SK-N-SH treated with all-trans-retinoic acid at 6 μM for 48 hours (cell line): ENCODE measurements around the gene ACKR2.

ENCODE experiments used
- ATAC-seq: fragments of 200-7000 bp; cut with Tn5 transposase; 3 replicates; pipeline ENCODE4 v1.9.1; 2020; ENCODE audit warnings: mild to moderate bottlenecking, moderate library complexity
- ARNTL ChIP-seq: fragments of 450-650 bp; formaldehyde crosslinking; IDR thresholded peaks from 2 replicates; pipeline ENCODE4 v1.5.0; 2020; ENCODE audit warnings: low read depth, mild to moderate bottlenecking, moderate library complexity, borderline replicate concordance
- BACH2 ChIP-seq: fragments of 250-450 bp; sonication (Bioruptor Pico); IDR thresholded peaks from 2 replicates; pipeline ENCODE4 v1.9.0; 2021; ENCODE audit warnings: mild to moderate bottlenecking, borderline replicate concordance
- ESRRG ChIP-seq: fragments of 250-450 bp; sonication (Bioruptor Pico); IDR thresholded peaks from 2 replicates; pipeline ENCODE4 v1.6.1; 2021; ENCODE audit warnings: mild to moderate bottlenecking
- GLIS3 ChIP-seq: fragments of 250-450 bp; sonication (Bioruptor Pico); IDR thresholded peaks from 2 replicates; pipeline ENCODE4 v1.5.0; 2020; ENCODE audit warnings: mild to moderate bottlenecking, moderate library complexity
- ISL1 ChIP-seq: fragments of 250-450 bp; sonication (Bioruptor Pico); IDR thresholded peaks from 2 replicates; pipeline ENCODE4 v2.1.2; 2022; ENCODE audit warnings: mild to moderate bottlenecking, moderate library complexity
- OSR1 ChIP-seq: fragments of 250-450 bp; sonication (Bioruptor Pico); IDR thresholded peaks from 2 replicates; pipeline ENCODE4 v1.8.0; 2022; ENCODE audit warnings: moderate library complexity, mild to moderate bottlenecking, inconsistent platforms
- PPARA ChIP-seq: fragments of 250-450 bp; sonication (Bioruptor Pico); IDR thresholded peaks from 2 replicates; pipeline ENCODE4 v1.5.0; 2020; ENCODE audit warnings: mild to moderate bottlenecking, borderline replicate concordance
- RARB ChIP-seq: fragments of 250-450 bp; sonication (Bioruptor Pico); IDR thresholded peaks from 2 replicates; pipeline ENCODE4 v1.8.0; 2021; ENCODE audit warnings: mild to moderate bottlenecking, moderate library complexity
- SNAI2 ChIP-seq: fragments of 250-450 bp; sonication (Bioruptor Pico); IDR thresholded peaks from 2 replicates; pipeline ENCODE4 v1.5.0; 2020; ENCODE audit warnings: mild to moderate bottlenecking, moderate library complexity
- TCF4 ChIP-seq: fragments of 250-450 bp; sonication (Bioruptor Pico); IDR thresholded peaks from 2 replicates; pipeline ENCODE4 v1.8.0; 2021; ENCODE audit warnings: mild to moderate bottlenecking, moderate library complexity, borderline replicate concordance
- TOX ChIP-seq: fragments of 250-450 bp; sonication (Bioruptor Pico); IDR thresholded peaks from 2 replicates; pipeline ENCODE4 v1.8.0; 2021; ENCODE audit warnings: mild to moderate bottlenecking, moderate library complexity, borderline replicate concordance
- ZFP3 ChIP-seq: fragments of 250-450 bp; sonication (Bioruptor Pico); IDR thresholded peaks from 2 replicates; pipeline ENCODE4 v1.5.0; 2020; ENCODE audit warnings: mild to moderate bottlenecking, moderate library complexity
- ZFP30 ChIP-seq: fragments of 450-650 bp; formaldehyde crosslinking; IDR thresholded peaks from 2 replicates; pipeline ENCODE4 v1.5.0; 2022; ENCODE audit warnings: mild to moderate bottlenecking, moderate library complexity
- ZNF565 ChIP-seq: fragments of 450-650 bp; formaldehyde crosslinking; conservative IDR thresholded peaks from 2 replicates; pipeline ENCODE4 v1.5.0; 2020; ENCODE audit warnings: low read depth, mild to moderate bottlenecking, moderate library complexity
- ZNF70 ChIP-seq: fragments of 450-650 bp; formaldehyde crosslinking; IDR thresholded peaks from 2 replicates; pipeline ENCODE4 v1.5.0; 2020; ENCODE audit warnings: mild to moderate bottlenecking, moderate library complexity
- ZNF8 ChIP-seq: fragments of 450-650 bp; formaldehyde crosslinking; IDR thresholded peaks from 2 replicates; pipeline ENCODE4 v1.5.0; 2020; ENCODE audit warnings: mild to moderate bottlenecking, moderate library complexity
- TF ChIP-seq, protein P1 (sequence below): fragments of 250-450 bp; sonication (Bioruptor Pico); IDR thresholded peaks from 2 replicates; pipeline ENCODE4 v1.5.1; 2021; ENCODE audit warnings: mild to moderate bottlenecking, moderate library complexity
- TF ChIP-seq, protein P2 (sequence below): fragments of 250-450 bp; sonication (Bioruptor Pico); IDR thresholded peaks from 2 replicates; pipeline ENCODE4 v1.5.1; 2020; ENCODE audit warnings: low read depth, mild to moderate bottlenecking, moderate library complexity
- TF ChIP-seq, protein P3 (sequence below): fragments of 250-450 bp; sonication (Bioruptor Pico); IDR thresholded peaks from 2 replicates; pipeline ENCODE4 v1.5.0; 2020; ENCODE audit warnings: mild to moderate bottlenecking, moderate library complexity
- TF ChIP-seq, protein P4 (sequence below): fragments of 250-450 bp; sonication (Bioruptor Pico); IDR thresholded peaks from 2 replicates; pipeline ENCODE4 v1.8.0; 2020; ENCODE audit warnings: mild to moderate bottlenecking, moderate library complexity, borderline replicate concordance

Gene ACKR2

DNA sequence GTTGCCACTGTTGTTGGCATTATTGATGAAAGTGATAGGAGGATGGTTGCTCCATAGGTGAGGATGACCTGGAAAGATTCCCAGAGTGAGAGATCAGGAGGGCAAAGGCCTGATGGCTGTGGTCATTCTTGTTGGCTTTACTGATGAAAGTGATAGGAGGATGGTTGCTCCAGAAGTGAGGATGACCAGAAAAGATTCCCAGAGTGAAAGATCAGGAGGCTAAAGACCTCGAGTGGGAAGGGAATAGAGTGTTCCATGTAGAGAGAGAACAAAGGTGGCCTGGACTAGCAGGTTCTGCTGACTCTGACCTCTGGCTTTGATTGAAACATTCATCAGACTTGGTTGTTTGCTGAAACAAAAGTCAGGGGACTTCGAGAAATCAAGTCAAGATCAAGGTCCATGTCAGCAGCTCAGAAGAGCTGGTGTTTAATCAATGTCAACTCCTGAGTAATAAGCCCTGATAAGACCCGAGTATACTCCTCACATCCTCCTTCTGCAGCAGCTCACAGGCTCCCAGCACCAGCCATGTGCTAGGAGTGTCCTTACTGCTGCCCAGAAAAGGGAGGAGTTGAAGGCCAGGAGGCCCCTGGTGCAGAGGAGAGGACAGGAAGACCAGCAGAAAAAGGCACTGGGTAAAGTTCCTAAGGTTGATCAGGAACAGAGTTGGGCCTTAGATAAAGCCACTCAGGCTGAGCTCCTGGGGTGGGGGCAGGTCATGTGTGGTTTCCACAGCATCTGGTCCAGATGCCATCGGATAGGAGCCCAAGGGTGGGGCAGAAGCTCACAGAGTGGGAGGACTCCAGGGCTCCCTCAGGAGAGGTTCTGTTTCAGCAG, 46.5 kb downstream of the ACKR2 start:
- no peak for ATAC-seq
- TF ChIP-seq BACH2 = no peak
- TF ChIP-seq ARNTL (CRISPR knock-in tag) = no peak
- no peak for TF ChIP-seq TOX (CRISPR knock-in tag)
- TF ChIP-seq ZNF565 (CRISPR knock-in tag) = no peak
- no peak for TF ChIP-seq GLIS3 (CRISPR knock-in tag)
- TF ChIP-seq, protein P1, sequence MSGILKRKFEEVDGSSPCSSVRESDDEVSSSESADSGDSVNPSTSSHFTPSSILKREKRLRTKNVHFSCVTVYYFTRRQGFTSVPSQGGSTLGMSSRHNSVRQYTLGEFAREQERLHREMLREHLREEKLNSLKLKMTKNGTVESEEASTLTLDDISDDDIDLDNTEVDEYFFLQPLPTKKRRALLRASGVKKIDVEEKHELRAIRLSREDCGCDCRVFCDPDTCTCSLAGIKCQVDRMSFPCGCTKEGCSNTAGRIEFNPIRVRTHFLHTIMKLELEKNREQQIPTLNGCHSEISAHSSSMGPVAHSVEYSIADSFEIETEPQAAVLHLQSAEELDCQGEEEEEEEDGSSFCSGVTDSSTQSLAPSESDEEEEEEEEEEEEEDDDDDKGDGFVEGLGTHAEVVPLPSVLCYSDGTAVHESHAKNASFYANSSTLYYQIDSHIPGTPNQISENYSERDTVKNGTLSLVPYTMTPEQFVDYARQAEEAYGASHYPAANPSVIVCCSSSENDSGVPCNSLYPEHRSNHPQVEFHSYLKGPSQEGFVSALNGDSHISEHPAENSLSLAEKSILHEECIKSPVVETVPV = no peak
- no peak for TF ChIP-seq ZNF8 (CRISPR knock-in tag)
- no peak for TF ChIP-seq OSR1 (CRISPR knock-in tag)
- TF ChIP-seq, protein P2, sequence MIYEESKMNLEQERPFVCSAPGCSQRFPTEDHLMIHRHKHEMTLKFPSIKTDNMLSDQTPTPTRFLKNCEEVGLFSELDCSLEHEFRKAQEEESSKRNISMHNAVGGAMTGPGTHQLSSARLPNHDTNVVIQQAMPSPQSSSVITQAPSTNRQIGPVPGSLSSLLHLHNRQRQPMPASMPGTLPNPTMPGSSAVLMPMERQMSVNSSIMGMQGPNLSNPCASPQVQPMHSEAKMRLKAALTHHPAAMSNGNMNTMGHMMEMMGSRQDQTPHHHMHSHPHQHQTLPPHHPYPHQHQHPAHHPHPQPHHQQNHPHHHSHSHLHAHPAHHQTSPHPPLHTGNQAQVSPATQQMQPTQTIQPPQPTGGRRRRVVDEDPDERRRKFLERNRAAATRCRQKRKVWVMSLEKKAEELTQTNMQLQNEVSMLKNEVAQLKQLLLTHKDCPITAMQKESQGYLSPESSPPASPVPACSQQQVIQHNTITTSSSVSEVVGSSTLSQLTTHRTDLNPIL (CRISPR knock-in tag) = no peak
- no peak for TF ChIP-seq SNAI2
- no peak for TF ChIP-seq ISL1 (CRISPR knock-in tag)
- TF ChIP-seq ESRRG = no peak
- TF ChIP-seq PPARA (CRISPR knock-in tag) = no peak
- no peak for TF ChIP-seq ZFP3 (CRISPR knock-in tag)
- TF ChIP-seq, protein P3, sequence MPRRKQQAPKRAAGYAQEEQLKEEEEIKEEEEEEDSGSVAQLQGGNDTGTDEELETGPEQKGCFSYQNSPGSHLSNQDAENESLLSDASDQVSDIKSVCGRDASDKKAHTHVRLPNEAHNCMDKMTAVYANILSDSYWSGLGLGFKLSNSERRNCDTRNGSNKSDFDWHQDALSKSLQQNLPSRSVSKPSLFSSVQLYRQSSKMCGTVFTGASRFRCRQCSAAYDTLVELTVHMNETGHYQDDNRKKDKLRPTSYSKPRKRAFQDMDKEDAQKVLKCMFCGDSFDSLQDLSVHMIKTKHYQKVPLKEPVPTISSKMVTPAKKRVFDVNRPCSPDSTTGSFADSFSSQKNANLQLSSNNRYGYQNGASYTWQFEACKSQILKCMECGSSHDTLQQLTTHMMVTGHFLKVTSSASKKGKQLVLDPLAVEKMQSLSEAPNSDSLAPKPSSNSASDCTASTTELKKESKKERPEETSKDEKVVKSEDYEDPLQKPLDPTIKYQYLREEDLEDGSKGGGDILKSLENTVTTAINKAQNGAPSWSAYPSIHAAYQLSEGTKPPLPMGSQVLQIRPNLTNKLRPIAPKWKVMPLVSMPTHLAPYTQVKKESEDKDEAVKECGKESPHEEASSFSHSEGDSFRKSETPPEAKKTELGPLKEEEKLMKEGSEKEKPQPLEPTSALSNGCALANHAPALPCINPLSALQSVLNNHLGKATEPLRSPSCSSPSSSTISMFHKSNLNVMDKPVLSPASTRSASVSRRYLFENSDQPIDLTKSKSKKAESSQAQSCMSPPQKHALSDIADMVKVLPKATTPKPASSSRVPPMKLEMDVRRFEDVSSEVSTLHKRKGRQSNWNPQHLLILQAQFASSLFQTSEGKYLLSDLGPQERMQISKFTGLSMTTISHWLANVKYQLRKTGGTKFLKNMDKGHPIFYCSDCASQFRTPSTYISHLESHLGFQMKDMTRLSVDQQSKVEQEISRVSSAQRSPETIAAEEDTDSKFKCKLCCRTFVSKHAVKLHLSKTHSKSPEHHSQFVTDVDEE = no peak

DNA sequence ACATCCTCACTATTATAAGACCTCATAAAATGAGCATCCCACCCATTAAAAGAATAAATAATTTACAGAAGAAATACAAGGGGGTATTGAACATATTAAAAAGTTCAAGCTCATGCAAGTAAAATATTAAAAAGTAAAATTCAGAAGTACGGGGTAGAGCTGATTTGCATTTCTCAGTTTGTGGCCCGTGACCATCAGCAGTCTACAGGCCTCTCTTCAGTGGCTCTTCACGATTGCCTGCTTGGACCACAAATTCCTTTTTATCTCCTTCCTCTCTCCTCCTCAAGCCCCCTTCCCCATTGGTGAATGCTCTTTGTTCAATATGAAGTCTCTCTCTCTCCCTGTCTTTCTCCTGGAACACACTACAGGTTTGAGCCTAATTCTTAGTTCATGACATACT, 47.3 kb downstream of the ACKR2 start:
- no peak for ATAC-seq
- TF ChIP-seq BACH2 = no peak
- TF ChIP-seq RARB = no peak
- no peak for TF ChIP-seq ZFP30
- TF ChIP-seq, protein P4, sequence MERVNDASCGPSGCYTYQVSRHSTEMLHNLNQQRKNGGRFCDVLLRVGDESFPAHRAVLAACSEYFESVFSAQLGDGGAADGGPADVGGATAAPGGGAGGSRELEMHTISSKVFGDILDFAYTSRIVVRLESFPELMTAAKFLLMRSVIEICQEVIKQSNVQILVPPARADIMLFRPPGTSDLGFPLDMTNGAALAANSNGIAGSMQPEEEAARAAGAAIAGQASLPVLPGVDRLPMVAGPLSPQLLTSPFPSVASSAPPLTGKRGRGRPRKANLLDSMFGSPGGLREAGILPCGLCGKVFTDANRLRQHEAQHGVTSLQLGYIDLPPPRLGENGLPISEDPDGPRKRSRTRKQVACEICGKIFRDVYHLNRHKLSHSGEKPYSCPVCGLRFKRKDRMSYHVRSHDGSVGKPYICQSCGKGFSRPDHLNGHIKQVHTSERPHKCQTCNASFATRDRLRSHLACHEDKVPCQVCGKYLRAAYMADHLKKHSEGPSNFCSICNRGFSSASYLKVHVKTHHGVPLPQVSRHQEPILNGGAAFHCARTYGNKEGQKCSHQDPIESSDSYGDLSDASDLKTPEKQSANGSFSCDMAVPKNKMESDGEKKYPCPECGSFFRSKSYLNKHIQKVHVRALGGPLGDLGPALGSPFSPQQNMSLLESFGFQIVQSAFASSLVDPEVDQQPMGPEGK (CRISPR knock-in tag) = no peak
- no peak for TF ChIP-seq SNAI2
- TF ChIP-seq ZNF565 (CRISPR knock-in tag) = no peak
- TF ChIP-seq OSR1 (CRISPR knock-in tag) = no peak
- no peak for TF ChIP-seq ISL1 (CRISPR knock-in tag)
- TF ChIP-seq ESRRG = no peak
- TF ChIP-seq GLIS3 (CRISPR knock-in tag) = no peak
- no peak for TF ChIP-seq ZNF70 (CRISPR knock-in tag)
- TF ChIP-seq, protein P2 (CRISPR knock-in tag) = no peak

DNA sequence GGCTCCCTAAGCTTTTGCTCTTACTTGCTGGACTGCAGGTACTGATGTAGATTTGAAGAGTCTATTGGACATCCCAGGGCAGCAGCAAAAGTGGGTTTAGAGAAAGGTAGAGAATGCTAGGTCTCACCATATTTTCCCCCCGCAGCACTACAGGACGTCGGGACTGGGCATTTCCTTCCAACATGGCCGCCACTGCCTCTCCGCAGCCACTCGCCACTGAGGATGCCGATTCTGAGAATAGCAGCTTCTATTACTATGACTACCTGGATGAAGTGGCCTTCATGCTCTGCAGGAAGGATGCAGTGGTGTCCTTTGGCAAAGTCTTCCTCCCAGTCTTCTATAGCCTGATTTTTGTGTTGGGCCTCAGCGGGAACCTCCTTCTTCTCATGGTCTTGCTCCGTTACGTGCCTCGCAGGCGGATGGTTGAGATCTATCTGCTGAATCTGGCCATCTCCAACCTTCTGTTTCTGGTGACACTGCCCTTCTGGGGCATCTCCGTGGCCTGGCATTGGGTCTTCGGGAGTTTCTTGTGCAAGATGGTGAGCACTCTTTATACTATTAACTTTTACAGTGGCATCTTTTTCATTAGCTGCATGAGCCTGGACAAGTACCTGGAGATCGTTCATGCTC, 55.2 kb downstream of the ACKR2 start:
- no peak for ATAC-seq
- TF ChIP-seq OSR1 (CRISPR knock-in tag) = no peak
- TF ChIP-seq TCF4 = no peak
- TF ChIP-seq BACH2 = no peak
- TF ChIP-seq GLIS3 (CRISPR knock-in tag) = no peak
